ENCODE results near the gene AFDN. TPM values are rescaled to one million over a fixed set of nuclear protein-coding genes. Genes with fewer than 3 reads are reported as not detected.

Gene AFDN
- total and polyA plus RNA-seq, 2 of the 8 experiments (the other 6 are each of a cell fraction or from before 2014, with no cell fraction given): 53.4 to 192 TPM

DNA sequence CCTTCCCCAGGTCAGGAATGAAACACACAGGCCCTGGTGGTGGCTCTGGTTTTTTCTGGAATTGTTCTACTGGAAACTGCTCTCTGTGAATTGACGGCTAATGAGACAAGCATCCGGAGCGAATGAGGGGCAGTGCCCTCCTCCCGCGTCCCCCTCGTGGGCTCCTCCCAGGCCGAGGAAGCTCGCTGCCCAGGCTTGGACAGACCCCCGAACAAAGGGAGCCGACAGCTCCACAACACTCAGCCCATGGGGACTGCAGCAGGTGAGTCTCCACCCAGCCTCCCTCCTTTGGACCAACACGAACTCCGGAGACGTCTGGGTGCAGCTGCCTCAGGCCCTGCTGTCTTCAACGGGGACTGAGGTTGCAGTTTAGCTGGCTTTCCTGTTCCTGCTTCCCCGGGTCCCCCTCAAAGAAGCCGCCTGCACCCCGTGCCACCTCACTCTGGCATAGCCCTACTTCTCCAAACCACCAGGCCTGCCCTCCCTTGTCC lies 31.3 kb upstream of the AFDN start (continued):
- TF ChIP-seq, protein P1, sequence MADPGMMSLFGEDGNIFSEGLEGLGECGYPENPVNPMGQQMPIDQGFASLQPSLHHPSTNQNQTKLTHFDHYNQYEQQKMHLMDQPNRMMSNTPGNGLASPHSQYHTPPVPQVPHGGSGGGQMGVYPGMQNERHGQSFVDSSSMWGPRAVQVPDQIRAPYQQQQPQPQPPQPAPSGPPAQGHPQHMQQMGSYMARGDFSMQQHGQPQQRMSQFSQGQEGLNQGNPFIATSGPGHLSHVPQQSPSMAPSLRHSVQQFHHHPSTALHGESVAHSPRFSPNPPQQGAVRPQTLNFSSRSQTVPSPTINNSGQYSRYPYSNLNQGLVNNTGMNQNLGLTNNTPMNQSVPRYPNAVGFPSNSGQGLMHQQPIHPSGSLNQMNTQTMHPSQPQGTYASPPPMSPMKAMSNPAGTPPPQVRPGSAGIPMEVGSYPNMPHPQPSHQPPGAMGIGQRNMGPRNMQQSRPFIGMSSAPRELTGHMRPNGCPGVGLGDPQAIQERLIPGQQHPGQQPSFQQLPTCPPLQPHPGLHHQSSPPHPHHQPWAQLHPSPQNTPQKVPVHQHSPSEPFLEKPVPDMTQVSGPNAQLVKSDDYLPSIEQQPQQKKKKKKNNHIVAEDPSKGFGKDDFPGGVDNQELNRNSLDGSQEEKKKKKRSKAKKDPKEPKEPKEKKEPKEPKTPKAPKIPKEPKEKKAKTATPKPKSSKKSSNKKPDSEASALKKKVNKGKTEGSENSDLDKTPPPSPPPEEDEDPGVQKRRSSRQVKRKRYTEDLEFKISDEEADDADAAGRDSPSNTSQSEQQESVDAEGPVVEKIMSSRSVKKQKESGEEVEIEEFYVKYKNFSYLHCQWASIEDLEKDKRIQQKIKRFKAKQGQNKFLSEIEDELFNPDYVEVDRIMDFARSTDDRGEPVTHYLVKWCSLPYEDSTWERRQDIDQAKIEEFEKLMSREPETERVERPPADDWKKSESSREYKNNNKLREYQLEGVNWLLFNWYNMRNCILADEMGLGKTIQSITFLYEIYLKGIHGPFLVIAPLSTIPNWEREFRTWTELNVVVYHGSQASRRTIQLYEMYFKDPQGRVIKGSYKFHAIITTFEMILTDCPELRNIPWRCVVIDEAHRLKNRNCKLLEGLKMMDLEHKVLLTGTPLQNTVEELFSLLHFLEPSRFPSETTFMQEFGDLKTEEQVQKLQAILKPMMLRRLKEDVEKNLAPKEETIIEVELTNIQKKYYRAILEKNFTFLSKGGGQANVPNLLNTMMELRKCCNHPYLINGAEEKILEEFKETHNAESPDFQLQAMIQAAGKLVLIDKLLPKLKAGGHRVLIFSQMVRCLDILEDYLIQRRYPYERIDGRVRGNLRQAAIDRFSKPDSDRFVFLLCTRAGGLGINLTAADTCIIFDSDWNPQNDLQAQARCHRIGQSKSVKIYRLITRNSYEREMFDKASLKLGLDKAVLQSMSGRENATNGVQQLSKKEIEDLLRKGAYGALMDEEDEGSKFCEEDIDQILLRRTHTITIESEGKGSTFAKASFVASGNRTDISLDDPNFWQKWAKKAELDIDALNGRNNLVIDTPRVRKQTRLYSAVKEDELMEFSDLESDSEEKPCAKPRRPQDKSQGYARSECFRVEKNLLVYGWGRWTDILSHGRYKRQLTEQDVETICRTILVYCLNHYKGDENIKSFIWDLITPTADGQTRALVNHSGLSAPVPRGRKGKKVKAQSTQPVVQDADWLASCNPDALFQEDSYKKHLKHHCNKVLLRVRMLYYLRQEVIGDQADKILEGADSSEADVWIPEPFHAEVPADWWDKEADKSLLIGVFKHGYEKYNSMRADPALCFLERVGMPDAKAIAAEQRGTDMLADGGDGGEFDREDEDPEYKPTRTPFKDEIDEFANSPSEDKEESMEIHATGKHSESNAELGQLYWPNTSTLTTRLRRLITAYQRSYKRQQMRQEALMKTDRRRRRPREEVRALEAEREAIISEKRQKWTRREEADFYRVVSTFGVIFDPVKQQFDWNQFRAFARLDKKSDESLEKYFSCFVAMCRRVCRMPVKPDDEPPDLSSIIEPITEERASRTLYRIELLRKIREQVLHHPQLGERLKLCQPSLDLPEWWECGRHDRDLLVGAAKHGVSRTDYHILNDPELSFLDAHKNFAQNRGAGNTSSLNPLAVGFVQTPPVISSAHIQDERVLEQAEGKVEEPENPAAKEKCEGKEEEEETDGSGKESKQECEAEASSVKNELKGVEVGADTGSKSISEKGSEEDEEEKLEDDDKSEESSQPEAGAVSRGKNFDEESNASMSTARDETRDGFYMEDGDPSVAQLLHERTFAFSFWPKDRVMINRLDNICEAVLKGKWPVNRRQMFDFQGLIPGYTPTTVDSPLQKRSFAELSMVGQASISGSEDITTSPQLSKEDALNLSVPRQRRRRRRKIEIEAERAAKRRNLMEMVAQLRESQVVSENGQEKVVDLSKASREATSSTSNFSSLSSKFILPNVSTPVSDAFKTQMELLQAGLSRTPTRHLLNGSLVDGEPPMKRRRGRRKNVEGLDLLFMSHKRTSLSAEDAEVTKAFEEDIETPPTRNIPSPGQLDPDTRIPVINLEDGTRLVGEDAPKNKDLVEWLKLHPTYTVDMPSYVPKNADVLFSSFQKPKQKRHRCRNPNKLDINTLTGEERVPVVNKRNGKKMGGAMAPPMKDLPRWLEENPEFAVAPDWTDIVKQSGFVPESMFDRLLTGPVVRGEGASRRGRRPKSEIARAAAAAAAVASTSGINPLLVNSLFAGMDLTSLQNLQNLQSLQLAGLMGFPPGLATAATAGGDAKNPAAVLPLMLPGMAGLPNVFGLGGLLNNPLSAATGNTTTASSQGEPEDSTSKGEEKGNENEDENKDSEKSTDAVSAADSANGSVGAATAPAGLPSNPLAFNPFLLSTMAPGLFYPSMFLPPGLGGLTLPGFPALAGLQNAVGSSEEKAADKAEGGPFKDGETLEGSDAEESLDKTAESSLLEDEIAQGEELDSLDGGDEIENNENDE (IDR thresholded peaks at IDR 0.05; ENCODE audit: insufficient replicate concordance, low read length): no peak

Measured in H1 (cell line).